SK-N-SH (cell line): ENCODE data around the gene COL20A1.

Experiments used
- CTCF ChIP-seq: fragments of 200-600 bp; sonication (generic); IDR thresholded peaks from 2 replicates; pipeline ENCODE4 v1.6.1; 2017; ENCODE audit warnings: antibody characterized with exemption, mild to moderate bottlenecking, moderate library complexity
- EP300 ChIP-seq, 2 experiments: IDR thresholded peaks; 2 replicates each; pipeline versions ENCODE4 v1.4.0 to v1.6.1; 2012; ENCODE audit warnings: borderline replicate concordance in 1 of 2, low read depth in 1 of 2, low read length in 1 of 2
- EZH2phosphoT487 ChIP-seq: fragments of 200-600 bp; sonication (generic); IDR thresholded peaks from 2 replicates; pipeline ENCODE4 v1.6.1; 2017; ENCODE audit warnings: low read depth, mixed run types, mild to moderate bottlenecking, antibody characterized with exemption, moderate library complexity, borderline replicate concordance
- FOXM1 ChIP-seq: IDR thresholded peaks from 2 replicates; pipeline ENCODE4 v1.4.0; 2012; ENCODE audit warnings: low read depth, mild to moderate bottlenecking
- GABPA ChIP-seq: IDR thresholded peaks from 2 replicates; pipeline ENCODE4 v1.4.0; 2012; ENCODE audit warnings: low read depth, mild to moderate bottlenecking
- GATA2 ChIP-seq: sonication (generic); formaldehyde crosslinking; IDR thresholded peaks from 2 replicates; pipeline ENCODE4 v1.5.0; 2020; ENCODE audit warnings: mild to moderate bottlenecking, missing genetic modification reagents
- MEF2A ChIP-seq: IDR thresholded peaks from 2 replicates; pipeline ENCODE4 v1.4.0; 2012; ENCODE audit warnings: low read depth, borderline replicate concordance
- RAD21 ChIP-seq: IDR thresholded peaks from 2 replicates; pipeline ENCODE4 v1.6.1; 2012; ENCODE audit warnings: mild to moderate bottlenecking, low read length
- REST ChIP-seq: IDR thresholded peaks from 2 replicates; pipeline ENCODE4 v1.6.1; 2012; ENCODE audit warnings: mild to moderate bottlenecking, low read depth, low read length, moderate library complexity
- RXRA ChIP-seq: IDR thresholded peaks from 2 replicates; pipeline ENCODE4 v1.4.0; 2012; ENCODE audit warnings: low read depth, mild to moderate bottlenecking, borderline replicate concordance
- SIN3A ChIP-seq: IDR thresholded peaks from 2 replicates; pipeline ENCODE4 v1.6.1; 2012; ENCODE audit warnings: low read depth, mild to moderate bottlenecking, low read length, moderate library complexity, borderline replicate concordance
- SMC3 ChIP-seq: IDR thresholded peaks from 2 replicates; pipeline ENCODE4 v1.6.1; 2012; ENCODE audit warnings: low read depth, low read length, improper control_type of control experiment
- TAF1 ChIP-seq: IDR thresholded peaks from 2 replicates; pipeline ENCODE4 v1.6.1; 2012; ENCODE audit warnings: low read depth, mild to moderate bottlenecking, low read length, moderate library complexity, borderline replicate concordance
- TEAD4 ChIP-seq: IDR thresholded peaks from 2 replicates; pipeline ENCODE4 v1.4.0; 2012; ENCODE audit warnings: mild to moderate bottlenecking, borderline replicate concordance; ENCODE audit not compliant: insufficient read depth

- TF ChIP-seq CTCF: no peak
- no peak for TF ChIP-seq EP300 (IDR thresholded peaks at IDR 0.05; ENCODE audit: borderline replicate concordance in 1 of 2, low read depth in 1 of 2, low read length in 1 of 2)
- no peak for TF ChIP-seq SIN3A
- TF ChIP-seq FOXM1: no peak
- no peak for TF ChIP-seq RXRA
- TF ChIP-seq RAD21: no peak
- no peak for TF ChIP-seq EZH2phosphoT487
- no peak for TF ChIP-seq REST
- no peak for TF ChIP-seq GATA2 (CRISPR knock-in tag)
- no peak for TF ChIP-seq MEF2A
- no peak for TF ChIP-seq TEAD4
- TF ChIP-seq TAF1: no peak
- no peak for TF ChIP-seq SMC3
- TF ChIP-seq GABPA: no peak
These were observed 689 bp upstream of the COL20A1 start for GRCh38 chr20:63292292-63292701.
